NCI-H2081 treated with DMSO at 0.1 percent for 48 hours (cell line): Measurements from ENCODE around the gene ZNF248.

Experiments used
- DNase-seq: peaks from one replicate; lab custom pipeline; 2025; lab: John Stamatoyannopoulos, UW

Gene ZNF248

GRCh38 chr10:37821237-37821636 lies 36.2 kb downstream of the ZNF248 start:
- DNase-seq, result no peak

- DNase-seq, result no peak
These were observed 37.6 kb downstream of the ZNF248 start for GRCh38 chr10:37819797-37820196.

- DNase-seq, result no peak
These were observed 41.1 kb downstream of the ZNF248 start for GRCh38 chr10:37816290-37816689.

GRCh38 chr10:37813763-37814162 lies 43.6 kb downstream of the ZNF248 start:
- no peak for DNase-seq

GRCh38 chr10:37812290-37812689 lies 45.1 kb downstream of the ZNF248 start:
- DNase-seq, result no peak

GRCh38 chr10:37803269-37803668 lies 54.1 kb downstream of the ZNF248 start:
- no peak for DNase-seq

GRCh38 chr10:37801557-37801956 lies 55.9 kb downstream of the ZNF248 start:
- DNase-seq, result no peak

GRCh38 chr10:37794305-37794976 lies 63.0 kb downstream of the ZNF248 start:
- no peak for DNase-seq

- DNase-seq, result no peak
These were observed 67.8 kb downstream of the ZNF248 start for GRCh38 chr10:37789590-37789989.

- DNase-seq, result no peak
These were observed 72.7 kb downstream of the ZNF248 start for GRCh38 chr10:37784678-37785077.

GRCh38 chr10:37780536-37780935 lies 76.9 kb downstream of the ZNF248 start:
- DNase-seq, result no peak

- no peak for DNase-seq
These were observed 80.4 kb downstream of the ZNF248 start for GRCh38 chr10:37777056-37777455.

GRCh38 chr10:37775612-37776011 lies 81.8 kb downstream of the ZNF248 start:
- no peak for DNase-seq

GRCh38 chr10:37774351-37774750 lies 83.1 kb downstream of the ZNF248 start:
- no peak for DNase-seq

- no peak for DNase-seq
These were observed 92.2 kb downstream of the ZNF248 start for GRCh38 chr10:37765216-37765615.

- DNase-seq, result no peak
These were observed 94.3 kb downstream of the ZNF248 start for GRCh38 chr10:37763132-37763531.

GRCh38 chr10:37762287-37762686 lies 95.1 kb downstream of the ZNF248 start:
- no peak for DNase-seq

- no peak for DNase-seq
These were observed 96.6 kb downstream of the ZNF248 start for GRCh38 chr10:37760817-37761216.

GRCh38 chr10:37758074-37758473 lies 99.3 kb downstream of the ZNF248 start:
- DNase-seq, result no peak

GRCh38 chr10:37754538-37755323 lies 102.7 kb downstream of the ZNF248 start:
- DNase-seq, result no peak

- no peak for DNase-seq
These were observed 105.0 kb downstream of the ZNF248 start for GRCh38 chr10:37752334-37752875.

- no peak for DNase-seq
These were observed 109.2 kb downstream of the ZNF248 start for GRCh38 chr10:37748170-37748569.

- no peak for DNase-seq
These were observed 110.3 kb downstream of the ZNF248 start for GRCh38 chr10:37747081-37747480.
